ENCODE results near the gene C4orf51.

The C4orf51 gene

GRCh38 chr4:145766273-145766672 is 86.3 kb downstream of the C4orf51 start:
- no peak for TF ChIP-seq CTCF (IDR thresholded peaks at IDR 0.05)
- H3K4me3 ChIP-seq (ENCODE audit: low read depth in 1 of 2, low read length in 1 of 2): no peak overlapping the region
- H3K27ac ChIP-seq: no peak overlapping the region
- no peaks in the 10 kb centered on the region for H3K36me3 ChIP-seq
- peaks cover 0 to 18% of the 10 kb centered on the region in 2 experiments for H3K4me1 ChIP-seq (ENCODE audit: control insufficient read depth in 1 of 2, insufficient read depth in 1 of 2, low read depth in 1 of 2, low read length in 1 of 2)
- no peaks in the 10 kb centered on the region for H3K9me3 ChIP-seq
- no peaks in the 10 kb centered on the region for H3K27me3 ChIP-seq

- Histone ChIP-seq H3K27me3 (no peaks in the 10 kb centered on the region), H3K36me3 (no peaks in the 10 kb centered on the region), H3K27ac (peak overlapping the region; percentile 16), H3K4me3 (ENCODE audit: low read depth in 1 of 2, low read length in 1 of 2) (no peak overlapping the region), H3K9me3 (no peaks in the 10 kb centered on the region), H3K4me1 (ENCODE audit: control insufficient read depth in 1 of 2, insufficient read depth in 1 of 2, low read depth in 1 of 2, low read length in 1 of 2) (peaks cover 0 to 12% of the 10 kb centered on the region in 2 experiments)
- TF ChIP-seq CTCF (IDR thresholded peaks at IDR 0.05): no peak
These were observed 89.6 kb downstream of the C4orf51 start for GRCh38 chr4:145769450-145770037.

GRCh38 chr4:145770124-145770523 is 90.2 kb downstream of the C4orf51 start:
- Histone ChIP-seq H3K27ac (peak overlapping the region; percentile 16), H3K4me3 (ENCODE audit: low read depth in 1 of 2, low read length in 1 of 2) (no peak overlapping the region), H3K27me3 (no peaks in the 10 kb centered on the region), H3K4me1 (ENCODE audit: control insufficient read depth in 1 of 2, insufficient read depth in 1 of 2, low read depth in 1 of 2, low read length in 1 of 2) (peaks cover 0 to 10% of the 10 kb centered on the region in 2 experiments), H3K9me3 (no peaks in the 10 kb centered on the region), H3K36me3 (no peaks in the 10 kb centered on the region)
- TF ChIP-seq CTCF (IDR thresholded peaks at IDR 0.05): no peak

- Histone ChIP-seq H3K36me3 (no peaks in the 10 kb centered on the region), H3K27me3 (no peaks in the 10 kb centered on the region), H3K9me3 (no peaks in the 10 kb centered on the region), H3K4me3 (ENCODE audit: low read depth in 1 of 2, low read length in 1 of 2) (no peak overlapping the region), H3K27ac (no peak overlapping the region), H3K4me1 (ENCODE audit: control insufficient read depth in 1 of 2, insufficient read depth in 1 of 2, low read depth in 1 of 2, low read length in 1 of 2) (peaks cover 0 to 10% of the 10 kb centered on the region in 2 experiments)
- no peak for TF ChIP-seq CTCF (IDR thresholded peaks at IDR 0.05)
These were observed 92.4 kb downstream of the C4orf51 start for GRCh38 chr4:145772347-145772746.

GRCh38 chr4:145773581-145774234 is 93.8 kb downstream of the C4orf51 start:
- no peaks in the 10 kb centered on the region for H3K36me3 ChIP-seq
- H3K27me3 ChIP-seq: no peaks in the 10 kb centered on the region
- no peak overlapping the region for H3K27ac ChIP-seq
- no peak for TF ChIP-seq CTCF (IDR thresholded peaks at IDR 0.05)
- H3K4me3 ChIP-seq (ENCODE audit: low read depth in 1 of 2, low read length in 1 of 2): no peak overlapping the region
- H3K4me1 ChIP-seq (ENCODE audit: control insufficient read depth in 1 of 2, insufficient read depth in 1 of 2, low read depth in 1 of 2, low read length in 1 of 2): peaks cover 0 to 10% of the 10 kb centered on the region in 2 experiments
- H3K9me3 ChIP-seq: no peaks in the 10 kb centered on the region
